Naive thymus-derived CD4-positive, alpha-beta T cell (primary cell): ENCODE results near the gene TMEM178B. TPM values are rescaled to one million over a fixed set of nuclear protein-coding genes. Genes with fewer than 3 reads are reported as not detected.

Experiments
- ATAC-seq: fragments of 150-1000 bp; cut with Tn5 transposase; 2 replicates; pipeline ENCODE4 v1.10.0; 2021; ENCODE audit warnings: mild to moderate bottlenecking, moderate library complexity
- CTCF ChIA-PET: fragments of 350-600 bp; sonication (Branson Sonifier 250); formaldehyde crosslinking; loops from one replicate; lab custom pipeline; 2021; ENCODE audit warnings: antibody characterized with exemption; lab: Charles Lee
- POLR2A ChIA-PET: fragments of 350-600 bp; sonication (Branson Sonifier 250); formaldehyde crosslinking; loops from one replicate; lab custom pipeline; 2021; ENCODE audit warnings: antibody characterized with exemption, inconsistent platforms; lab: Charles Lee
- DNase-seq, 9 donors: peaks; one replicate each; pipeline versions ENCODE4 v3.0.0 to v3.0.0-alpha.2; 2020 to 2022; ENCODE audit warnings: mixed read lengths in 1 of 9
- H3K27ac ChIP-seq: one replicate; pipeline ENCODE4 v1.7.0; 2013; ENCODE audit warnings: mild to moderate bottlenecking, low read depth, low read length, moderate library complexity
- H3K27me3 ChIP-seq, 2 donors: one replicate each; pipeline ENCODE4 v1.7.0; 2013; ENCODE audit warnings: low read length in 2 of 2, mild to moderate bottlenecking in 2 of 2, moderate library complexity in 2 of 2; ENCODE audit not compliant: control insufficient read depth in 2 of 2, insufficient read depth in 2 of 2
- H3K36me3 ChIP-seq, 3 experiments: 1 replicate in 2 of 3; 2 replicates in 1 of 3; pipeline ENCODE4 v1.7.0; 2013; ENCODE audit warnings: low read length in 3 of 3, mild to moderate bottlenecking in 3 of 3, moderate library complexity in 1 of 3; ENCODE audit not compliant: insufficient read depth in 3 of 3, control insufficient read depth in 2 of 3
- H3K4me1 ChIP-seq, 2 donors: one replicate each; pipeline ENCODE4 v1.7.0; 2013; ENCODE audit warnings: low read length in 2 of 2, mild to moderate bottlenecking in 2 of 2, moderate library complexity in 1 of 2; ENCODE audit not compliant: control insufficient read depth in 2 of 2, insufficient read depth in 2 of 2
- H3K4me3 ChIP-seq: 2 replicates; pipeline ENCODE4 v1.7.0; 2013; ENCODE audit warnings: mild to moderate bottlenecking, low read length
- H3K9me3 ChIP-seq, 3 experiments: 1 replicate in 2 of 3; 2 replicates in 1 of 3; pipeline ENCODE4 v1.7.0; 2013; ENCODE audit warnings: low read length in 3 of 3; ENCODE audit not compliant: control insufficient read depth in 2 of 3
- H3K27ac Mint-ChIP-seq, 9 donors: one replicate each; pipeline ENCODE4 v1.8.0; 2020 to 2022; ENCODE audit warnings: mixed read lengths in 9 of 9, mild to moderate bottlenecking in 8 of 9, moderate library complexity in 5 of 9, inconsistent platforms in 2 of 9
- H3K27me3 Mint-ChIP-seq, 5 donors: one replicate each; pipeline ENCODE4 v1.8.0; 2021 to 2022; ENCODE audit warnings: mixed read lengths in 5 of 5, mild to moderate bottlenecking in 1 of 5
- H3K36me3 Mint-ChIP-seq, 5 donors: one replicate each; pipeline ENCODE4 v1.8.0; 2020 to 2022; ENCODE audit warnings: mixed read lengths in 5 of 5, mild to moderate bottlenecking in 3 of 5, inconsistent platforms in 1 of 5
- H3K4me1 Mint-ChIP-seq, 7 donors: one replicate each; pipeline ENCODE4 v1.8.0; 2020 to 2022; ENCODE audit warnings: mixed read lengths in 7 of 7, mild to moderate bottlenecking in 3 of 7, inconsistent platforms in 1 of 7
- H3K4me3 Mint-ChIP-seq, 10 donors: one replicate each; pipeline ENCODE4 v1.8.0; 2020 to 2022; ENCODE audit warnings: mild to moderate bottlenecking in 10 of 10, mixed read lengths in 10 of 10, moderate library complexity in 6 of 10, inconsistent platforms in 2 of 10
- H3K9me3 Mint-ChIP-seq, 11 donors: one replicate each; pipeline ENCODE4 v1.8.0; 2020 to 2022; ENCODE audit warnings: mixed read lengths in 11 of 11, mild to moderate bottlenecking in 4 of 11, inconsistent platforms in 1 of 11, moderate library complexity in 1 of 11
- intact Hi-C, 2 donors: fragments of 100-400 bp; cut with micrococcal nuclease; formaldehyde crosslinking; loops; one replicate each; pipeline ENCODE4 v1.15.1; 2023
- polyA plus RNA-seq, 2 donors: library from polyadenylated mRNA; unstranded; fragments of 300-500 nt; fragmentation: Illumina TruSeq; gene quantifications; one replicate each; pipeline ENCODE4 v1.2.3, GENCODE V29; 2021
- total RNA-seq, 6 experiments: library from RNA in 5 of 6; stranded (reverse) in 5 of 6; gene quantifications; 1 replicate in 5 of 6; 2 replicates in 1 of 6; pipeline ENCODE4 v1.2.3 and lab custom pipeline; 2021 to 2026

Gene TMEM178B
- total and polyA plus RNA-seq, 7 experiments from 2014 or later = 0.05 to 3.0 (median 0.10) TPM; not detected in 4

DNA sequence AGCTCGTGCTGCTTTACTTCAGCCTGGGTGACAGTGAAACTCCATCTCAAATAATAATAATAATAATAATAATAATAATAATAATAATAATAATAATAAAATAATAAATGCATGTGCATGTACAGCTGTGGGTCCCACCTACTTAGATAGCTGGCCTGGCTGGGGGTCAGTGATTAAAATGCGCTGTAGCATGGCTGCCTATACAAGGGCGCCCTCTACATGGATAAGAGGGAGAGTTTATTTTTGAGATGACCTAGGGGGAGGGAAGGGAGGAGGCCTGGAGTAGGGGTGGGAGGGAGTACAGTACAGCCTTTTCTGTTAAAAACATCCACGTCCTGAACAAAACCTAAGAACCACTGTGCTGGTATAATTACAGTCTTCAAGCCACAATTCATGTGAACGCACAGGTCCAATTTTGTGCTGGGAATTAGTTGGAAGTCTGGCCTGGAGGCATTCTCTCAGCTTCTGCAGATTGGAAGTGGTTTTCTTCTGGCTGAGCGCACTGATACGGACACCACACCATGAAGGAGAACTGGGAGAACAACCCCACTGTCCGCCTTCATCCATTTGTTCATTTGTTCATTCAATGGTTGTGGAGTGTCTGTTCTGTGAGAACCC, 146.5 kb downstream of the TMEM178B start:
- Histone ChIP-seq H3K27ac (no peak overlapping the region), H3K27me3 (no peaks in the 10 kb centered on the region), H3K9me3 (no peaks in the 10 kb centered on the region), H3K36me3 (no peaks in the 10 kb centered on the region), H3K4me3 (no peak overlapping the region), H3K4me1 (no peaks in the 10 kb centered on the region)
- Mint-ChIP-seq H3K27ac (no peak overlapping the region), H3K36me3 (no peaks in the 10 kb centered on the region), H3K4me3 (no peak overlapping the region), H3K4me1 (no peaks in the 10 kb centered on the region), H3K27me3 (peaks cover 0 to 46% (median 31%) of the 10 kb centered on the region in 5 donors), H3K9me3 (peaks cover 0 to 5% (median 0%) of the 10 kb centered on the region in 11 donors)
- ChIA-PET POLR2A (no interaction called here), CTCF (interaction anchor here (0.6 kb wide), 1 partner anchor 308 kb away, joined by 3 read pairs; no protein-coding TSS in a partner anchor)
- DNase-seq (no peak), ATAC-seq (no peak)
- intact Hi-C loops = loop anchor here in 1 of 2 donors (5.0 kb wide), 1 partner anchor 408 kb away; no protein-coding TSS in a partner anchor

DNA sequence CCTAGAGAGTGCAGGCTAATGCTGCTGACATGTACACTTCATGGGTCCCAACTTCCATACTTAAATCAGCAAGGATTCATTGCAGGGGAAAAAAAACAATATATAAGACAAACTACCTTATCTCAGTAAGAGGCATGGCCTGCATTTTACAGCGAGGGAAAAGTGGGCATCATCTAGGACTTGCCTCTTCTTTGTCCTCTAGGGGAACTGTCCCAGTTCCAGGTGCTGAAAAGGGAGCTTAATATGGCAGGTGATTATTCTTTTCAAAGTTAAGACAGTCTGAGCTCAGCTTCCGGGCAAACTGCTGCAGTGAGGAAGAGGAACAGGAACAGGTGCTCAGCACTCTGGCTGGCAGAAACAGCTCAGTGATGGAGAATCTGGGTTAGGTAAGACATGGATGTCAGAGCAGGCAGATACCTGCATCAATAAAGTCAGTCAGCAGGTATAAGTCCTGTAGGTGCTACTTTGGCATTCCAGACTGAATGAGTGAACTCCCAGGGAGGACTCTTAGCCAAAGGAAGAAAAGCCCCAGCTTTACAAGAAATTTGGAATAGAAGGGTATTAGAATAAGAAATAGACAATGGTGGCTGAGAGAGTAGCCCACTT, 147.2 kb downstream of the TMEM178B start:
- no peaks in the 10 kb centered on the region for H3K4me1 Mint-ChIP-seq
- intact Hi-C loops = loop anchor here in 1 of 2 donors (5.0 kb wide), 1 partner anchor 409 kb away; no protein-coding TSS in a partner anchor

DNA sequence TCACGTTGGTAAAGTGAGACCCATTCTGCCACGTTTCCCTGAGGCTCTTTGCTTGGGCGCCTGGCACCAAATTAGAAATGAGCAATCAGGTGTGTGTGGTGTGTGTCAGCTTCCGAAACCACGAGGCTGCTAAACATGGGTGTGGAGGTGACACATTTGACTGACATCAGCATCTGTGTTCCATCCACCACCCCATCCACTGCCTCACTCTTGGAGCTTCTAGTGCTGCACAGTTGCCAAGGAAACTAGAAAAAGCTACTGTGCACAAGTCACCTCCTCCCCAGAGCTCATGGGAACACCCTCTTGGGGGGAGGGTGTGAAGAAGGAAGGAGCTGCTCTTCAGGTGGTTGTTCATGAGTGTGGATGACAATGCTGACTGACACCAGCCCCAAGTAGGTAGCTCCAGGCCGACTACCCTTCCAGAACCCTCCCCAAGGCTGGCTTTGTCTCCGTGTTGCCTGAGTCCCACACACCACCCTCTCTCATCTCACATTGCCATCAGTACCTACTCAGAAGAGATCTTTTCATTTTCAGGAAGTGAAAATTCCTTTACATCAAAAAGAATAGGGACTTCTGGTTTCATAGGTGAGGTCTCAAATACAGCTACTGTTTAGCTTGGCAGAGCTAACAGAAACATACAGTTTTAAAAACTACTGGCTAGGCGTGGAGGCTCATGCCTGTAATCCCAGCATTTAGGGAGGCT, 152.2 kb downstream of the TMEM178B start:
- H3K4me3 Mint-ChIP-seq = no peak overlapping the region
- Histone ChIP-seq H3K27ac (no peak overlapping the region), H3K9me3 (no peaks in the 10 kb centered on the region), H3K4me3 (no peak overlapping the region), H3K27me3 (no peaks in the 10 kb centered on the region), H3K4me1 (no peaks in the 10 kb centered on the region), H3K36me3 (no peaks in the 10 kb centered on the region)
- peaks cover 9 to 39% (median 17%) of the 10 kb centered on the region in 5 donors for H3K27me3 Mint-ChIP-seq
- no peaks in the 10 kb centered on the region for H3K4me1 Mint-ChIP-seq
- H3K36me3 Mint-ChIP-seq = no peaks in the 10 kb centered on the region
- no peak overlapping the region for H3K27ac Mint-ChIP-seq
- H3K9me3 Mint-ChIP-seq = peaks cover 0 to 2% (median 0%) of the 10 kb centered on the region in 11 donors
- intact Hi-C loops = no loop called here
- no peak for ATAC-seq
- CTCF ChIA-PET = no interaction called here
- POLR2A ChIA-PET = no interaction called here
- DNase-seq = no peak

More for the DNA sequence above, 147.2 kb downstream of the TMEM178B start:
- Histone ChIP-seq H3K4me3 (no peak overlapping the region), H3K9me3 (no peaks in the 10 kb centered on the region), H3K27ac (no peak overlapping the region), H3K27me3 (no peaks in the 10 kb centered on the region), H3K36me3 (no peaks in the 10 kb centered on the region), H3K4me1 (no peaks in the 10 kb centered on the region)
- CTCF ChIA-PET = no interaction called here
- Mint-ChIP-seq H3K4me3 (no peak overlapping the region), H3K27ac (no peak overlapping the region), H3K36me3 (no peaks in the 10 kb centered on the region), H3K9me3 (peaks cover 0 to 5% (median 0%) of the 10 kb centered on the region in 11 donors), H3K27me3 (peaks cover 0 to 46% (median 34%) of the 10 kb centered on the region in 5 donors)
- POLR2A ChIA-PET = no interaction called here
- ATAC-seq (no peak), DNase-seq (no peak)

DNA sequence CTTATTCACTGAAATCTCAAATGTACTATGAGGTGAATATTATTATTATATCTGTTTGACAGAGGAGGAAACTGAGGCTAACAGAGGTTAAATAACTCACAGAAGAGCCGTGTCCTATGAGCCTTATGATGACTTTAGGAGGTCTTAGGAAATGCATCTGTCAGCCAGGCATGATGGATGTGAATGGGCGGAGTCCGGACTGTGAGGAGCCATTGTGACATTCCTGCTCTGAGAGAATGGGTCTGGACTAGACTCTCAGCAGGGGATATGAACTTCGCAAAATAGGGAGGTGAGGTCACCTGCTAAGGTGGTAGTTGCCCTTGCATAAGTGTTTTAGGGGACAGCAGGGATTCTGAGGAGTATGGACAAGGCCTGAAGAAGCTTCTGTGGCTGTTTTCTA, 153.6 kb downstream of the TMEM178B start:
- Histone ChIP-seq H3K9me3 (no peaks in the 10 kb centered on the region), H3K4me3 (no peak overlapping the region), H3K4me1 (no peaks in the 10 kb centered on the region), H3K36me3 (no peaks in the 10 kb centered on the region), H3K27ac (no peak overlapping the region), H3K27me3 (no peaks in the 10 kb centered on the region)
- H3K27ac Mint-ChIP-seq = no peak overlapping the region
- POLR2A ChIA-PET = no interaction called here
- no peak overlapping the region for H3K4me3 Mint-ChIP-seq
- intact Hi-C loops = no loop called here
- CTCF ChIA-PET = interaction anchor here (0.5 kb wide), 1 partner anchor 415 kb away, joined by 4 read pairs; no protein-coding TSS in a partner anchor
- H3K27me3 Mint-ChIP-seq = peaks cover 11 to 30% (median 25%) of the 10 kb centered on the region in 5 donors
- DNase-seq (no peak), ATAC-seq (no peak)
- no peaks in the 10 kb centered on the region for H3K36me3 Mint-ChIP-seq
- no peaks in the 10 kb centered on the region for H3K4me1 Mint-ChIP-seq
- peaks cover 0 to 2% (median 0%) of the 10 kb centered on the region in 11 donors for H3K9me3 Mint-ChIP-seq

DNA sequence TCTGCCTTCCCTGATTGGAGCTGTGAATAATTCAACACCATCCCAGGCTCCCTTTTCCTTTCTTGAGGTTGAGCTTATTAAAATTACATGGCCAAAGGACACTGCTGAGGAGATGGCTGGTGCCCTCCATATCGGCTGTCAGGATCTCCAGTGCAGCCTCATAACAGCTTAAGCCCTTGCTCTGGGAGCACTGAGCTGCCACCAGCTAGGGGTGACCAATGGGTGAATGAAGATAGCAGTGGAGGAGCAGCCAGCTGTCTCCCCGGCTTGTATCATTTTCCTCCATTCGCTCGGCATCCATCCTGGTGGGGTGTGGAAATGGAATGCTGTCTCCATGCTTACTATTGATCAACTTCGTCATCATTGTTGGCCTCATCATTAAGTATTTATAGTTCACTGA, 154.6 kb downstream of the TMEM178B start:
- Histone ChIP-seq H3K4me3 (no peak overlapping the region), H3K27me3 (no peaks in the 10 kb centered on the region), H3K4me1 (no peaks in the 10 kb centered on the region), H3K27ac (no peak overlapping the region), H3K36me3 (no peaks in the 10 kb centered on the region), H3K9me3 (no peaks in the 10 kb centered on the region)
- Mint-ChIP-seq H3K27ac (no peak overlapping the region), H3K36me3 (no peaks in the 10 kb centered on the region), H3K9me3 (peaks cover 0 to 2% (median 0%) of the 10 kb centered on the region in 11 donors), H3K4me1 (no peaks in the 10 kb centered on the region), H3K27me3 (peaks cover 13 to 34% (median 29%) of the 10 kb centered on the region in 5 donors), H3K4me3 (no peak overlapping the region)
- ChIA-PET POLR2A (no interaction called here), CTCF (no interaction called here)
- DNase-seq (no peak), ATAC-seq (no peak)
- intact Hi-C loops = no loop called here

DNA sequence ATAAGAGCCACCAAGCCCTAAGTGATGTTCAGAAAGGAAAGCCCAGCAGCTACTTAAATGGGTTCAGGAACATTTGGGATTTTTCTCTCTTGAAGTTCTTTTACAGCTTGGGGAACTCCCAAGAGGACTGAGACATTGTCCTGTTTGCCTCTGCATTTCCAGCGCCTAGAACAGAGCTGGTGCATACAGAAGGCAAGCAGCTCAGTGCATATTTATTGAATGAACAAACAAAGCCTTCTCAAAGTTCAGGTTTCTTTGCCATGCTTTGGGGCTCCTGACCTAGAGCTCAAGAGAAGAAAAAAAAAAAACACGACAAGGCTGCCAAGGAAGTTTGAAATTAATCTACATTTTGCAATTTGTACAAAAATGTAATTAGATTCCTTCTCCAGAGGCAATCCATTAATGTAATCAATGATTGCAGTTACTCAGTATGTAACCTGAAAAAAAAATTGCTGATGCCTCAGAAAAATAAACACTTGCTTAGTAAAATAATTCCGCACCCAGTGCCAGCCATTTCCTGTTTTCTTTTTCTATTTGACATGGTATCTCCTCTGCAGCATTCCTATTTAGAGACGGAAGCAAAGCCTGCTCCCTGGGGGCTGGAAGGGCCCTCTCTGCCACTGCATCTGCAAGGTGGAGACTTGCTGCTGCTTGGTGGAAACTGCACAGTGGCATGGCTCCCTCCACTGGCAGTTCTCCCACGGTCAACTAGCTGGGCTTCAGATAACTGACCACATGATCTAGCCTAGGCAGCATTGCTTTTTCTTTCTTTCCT, 157.3 kb downstream of the TMEM178B start:
- Mint-ChIP-seq H3K27ac (no peak overlapping the region), H3K36me3 (no peaks in the 10 kb centered on the region), H3K9me3 (no peaks in the 10 kb centered on the region), H3K4me1 (no peaks in the 10 kb centered on the region), H3K27me3 (peaks cover 16 to 37% (median 32%) of the 10 kb centered on the region in 5 donors), H3K4me3 (no peak overlapping the region)
- Histone ChIP-seq H3K9me3 (no peaks in the 10 kb centered on the region), H3K27ac (no peak overlapping the region), H3K4me3 (no peak overlapping the region), H3K4me1 (no peaks in the 10 kb centered on the region), H3K27me3 (no peaks in the 10 kb centered on the region), H3K36me3 (no peaks in the 10 kb centered on the region)
- ATAC-seq (no peak), DNase-seq (no peak)
- ChIA-PET POLR2A (no interaction called here), CTCF (no interaction called here)
- intact Hi-C loops = no loop called here
